ENCODE measurements around the gene PRDM16.

DNA sequence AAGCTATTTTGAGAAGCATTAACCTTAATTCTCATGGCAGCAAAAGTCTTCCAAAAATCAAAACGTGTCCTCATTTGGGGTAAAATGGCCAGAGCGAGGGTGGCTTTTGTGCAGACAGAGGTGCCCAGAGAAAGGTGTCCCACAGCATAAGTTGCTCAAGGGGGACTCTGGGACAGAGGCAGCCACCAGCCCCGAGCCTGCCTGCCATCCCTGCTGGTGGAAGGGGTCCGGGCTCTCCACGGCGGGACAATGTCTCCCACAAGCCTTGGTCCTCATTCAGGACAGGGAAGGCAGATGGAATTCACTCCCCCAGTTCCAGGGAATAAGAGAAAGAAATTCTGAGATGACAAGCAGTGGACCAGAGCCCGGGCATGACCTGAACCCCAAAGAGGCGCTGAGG is 372.9 kb downstream of the PRDM16 start:
- TF ChIP-seq, protein P1, sequence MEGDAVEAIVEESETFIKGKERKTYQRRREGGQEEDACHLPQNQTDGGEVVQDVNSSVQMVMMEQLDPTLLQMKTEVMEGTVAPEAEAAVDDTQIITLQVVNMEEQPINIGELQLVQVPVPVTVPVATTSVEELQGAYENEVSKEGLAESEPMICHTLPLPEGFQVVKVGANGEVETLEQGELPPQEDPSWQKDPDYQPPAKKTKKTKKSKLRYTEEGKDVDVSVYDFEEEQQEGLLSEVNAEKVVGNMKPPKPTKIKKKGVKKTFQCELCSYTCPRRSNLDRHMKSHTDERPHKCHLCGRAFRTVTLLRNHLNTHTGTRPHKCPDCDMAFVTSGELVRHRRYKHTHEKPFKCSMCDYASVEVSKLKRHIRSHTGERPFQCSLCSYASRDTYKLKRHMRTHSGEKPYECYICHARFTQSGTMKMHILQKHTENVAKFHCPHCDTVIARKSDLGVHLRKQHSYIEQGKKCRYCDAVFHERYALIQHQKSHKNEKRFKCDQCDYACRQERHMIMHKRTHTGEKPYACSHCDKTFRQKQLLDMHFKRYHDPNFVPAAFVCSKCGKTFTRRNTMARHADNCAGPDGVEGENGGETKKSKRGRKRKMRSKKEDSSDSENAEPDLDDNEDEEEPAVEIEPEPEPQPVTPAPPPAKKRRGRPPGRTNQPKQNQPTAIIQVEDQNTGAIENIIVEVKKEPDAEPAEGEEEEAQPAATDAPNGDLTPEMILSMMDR (IDR thresholded peaks at IDR 0.05): no peak
- TF ChIP-seq POLR2A (IDR thresholded peaks at IDR 0.05): no peak

Measured in thyroid gland (tissue), 4 donors.